ENCODE data around the gene GRIK1.

Gene GRIK1

DNA sequence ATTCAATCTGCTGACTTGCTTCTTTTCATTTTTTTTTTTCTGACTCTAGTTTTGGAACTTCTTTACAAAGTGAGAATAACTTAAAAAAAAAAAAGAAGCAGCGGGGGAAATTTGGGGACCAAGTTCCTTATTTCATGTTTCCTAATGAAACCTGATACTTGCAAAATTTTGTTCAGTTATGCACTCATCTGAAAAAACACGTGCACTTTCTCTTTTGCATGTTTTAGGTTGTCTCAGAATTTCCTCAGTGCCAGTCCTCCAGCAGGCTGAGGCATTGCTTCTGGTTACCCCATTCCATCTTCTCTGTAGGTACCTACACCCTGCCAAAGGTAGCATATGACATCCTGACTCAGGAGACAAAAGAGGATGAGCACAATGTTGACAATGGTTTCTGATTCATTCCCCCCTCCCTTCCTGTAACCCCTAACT is 299.7 kb downstream of the GRIK1 start:
- no peaks in the 10 kb centered on the region for H3K9me3 ChIP-seq (ENCODE audit: control insufficient read depth, insufficient read depth, low read length)
- WGBS (ENCODE audit: insufficient coverage, insufficient read length) = no CpG with 5 or more reads among the region's 2 CpGs
- no peak overlapping the region for H3K4me3 ChIP-seq (ENCODE audit: low read length)
- no peak overlapping the region for H3K27ac ChIP-seq (ENCODE audit: low read length)
- H3K36me3 ChIP-seq (ENCODE audit: control insufficient read depth, insufficient read depth, low read length) = no peaks in the 10 kb centered on the region
- no peak for DNase-seq (ENCODE audit: low read depth, low spot score)
- no peaks in the 10 kb centered on the region for H3K4me1 ChIP-seq (ENCODE audit: control insufficient read depth, insufficient read depth, low read length)
- no peaks in the 10 kb centered on the region for H3K27me3 ChIP-seq (ENCODE audit: control insufficient read depth, insufficient read depth, low read length)

DNA sequence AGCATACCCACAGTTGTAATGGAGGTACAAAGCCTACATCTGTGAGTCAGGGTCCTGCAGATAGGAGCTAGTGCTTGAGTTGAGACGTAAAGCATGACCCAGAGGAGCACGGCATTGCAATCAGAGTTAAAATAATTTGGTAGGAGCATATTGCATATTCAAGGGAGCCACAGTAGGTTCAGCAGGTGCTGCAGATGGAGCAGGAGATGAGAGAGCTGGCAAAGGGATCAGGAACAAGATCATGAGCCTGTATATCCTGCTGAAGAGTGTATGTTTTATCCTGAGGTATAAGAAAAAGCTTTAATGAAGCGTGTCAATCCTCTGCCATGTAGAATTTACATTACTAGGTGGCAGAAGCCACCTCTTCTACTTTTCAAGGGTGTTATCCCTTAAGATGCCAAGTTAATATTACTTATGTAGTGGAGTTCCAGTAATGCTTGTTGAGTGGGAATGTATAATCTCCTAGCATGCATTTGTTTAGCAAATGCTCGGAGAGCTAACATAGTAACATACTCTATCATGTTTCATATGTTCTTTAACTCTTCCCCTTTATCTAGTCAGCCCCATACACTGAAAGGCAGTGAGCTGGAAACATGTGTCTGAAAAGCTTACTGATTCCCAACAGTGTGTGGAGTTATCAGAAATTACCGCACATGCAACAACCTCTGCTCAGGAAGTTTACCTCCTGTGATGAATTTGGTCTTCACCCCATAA is 300.3 kb downstream of the GRIK1 start:
- no CpG with 5 or more reads among the region's 5 CpGs for WGBS (ENCODE audit: insufficient coverage, insufficient read length)
- Histone ChIP-seq H3K27ac (ENCODE audit: low read length) (no peak overlapping the region), H3K27me3 (ENCODE audit: control insufficient read depth, insufficient read depth, low read length) (no peaks in the 10 kb centered on the region), H3K4me1 (ENCODE audit: control insufficient read depth, insufficient read depth, low read length) (no peaks in the 10 kb centered on the region), H3K36me3 (ENCODE audit: control insufficient read depth, insufficient read depth, low read length) (no peaks in the 10 kb centered on the region), H3K4me3 (ENCODE audit: low read length) (no peak overlapping the region), H3K9me3 (ENCODE audit: control insufficient read depth, insufficient read depth, low read length) (no peaks in the 10 kb centered on the region)
- no peak for DNase-seq (ENCODE audit: low read depth, low spot score)

DNA sequence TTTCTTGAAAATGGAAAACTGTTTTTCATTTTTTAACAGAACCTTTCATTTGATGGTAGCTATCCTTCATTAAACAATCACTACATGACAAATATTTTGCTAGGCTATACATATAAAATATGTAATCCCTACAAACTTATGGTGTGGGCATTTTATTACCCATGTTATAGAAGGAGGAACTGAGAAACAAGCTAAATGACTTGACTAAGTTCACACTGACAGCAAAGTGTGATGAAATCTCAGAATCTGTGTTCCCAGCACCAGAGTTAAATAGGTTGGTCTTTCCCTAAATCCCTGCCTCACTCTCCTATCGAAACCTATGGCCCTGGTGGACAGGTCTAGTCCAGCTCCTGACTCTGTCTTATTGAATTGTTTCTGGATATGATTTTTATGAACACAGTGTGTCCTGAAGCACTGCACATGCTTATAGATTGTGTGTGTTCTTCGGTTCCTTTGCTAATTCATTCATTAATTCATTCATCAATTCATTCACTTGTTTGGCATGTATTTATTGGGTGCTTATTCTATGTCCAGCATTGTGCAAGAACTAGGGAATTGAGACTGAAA is 301.0 kb downstream of the GRIK1 start:
- Histone ChIP-seq H3K27me3 (ENCODE audit: control insufficient read depth, insufficient read depth, low read length) (no peaks in the 10 kb centered on the region), H3K4me1 (ENCODE audit: control insufficient read depth, insufficient read depth, low read length) (no peaks in the 10 kb centered on the region), H3K4me3 (ENCODE audit: low read length) (no peak overlapping the region), H3K9me3 (ENCODE audit: control insufficient read depth, insufficient read depth, low read length) (no peaks in the 10 kb centered on the region), H3K27ac (ENCODE audit: low read length) (no peak overlapping the region), H3K36me3 (ENCODE audit: control insufficient read depth, insufficient read depth, low read length) (no peaks in the 10 kb centered on the region)
- no CpG with 5 or more reads among the region's 2 CpGs for WGBS (ENCODE audit: insufficient coverage, insufficient read length)
- no peak for DNase-seq (ENCODE audit: low read depth, low spot score)

DNA sequence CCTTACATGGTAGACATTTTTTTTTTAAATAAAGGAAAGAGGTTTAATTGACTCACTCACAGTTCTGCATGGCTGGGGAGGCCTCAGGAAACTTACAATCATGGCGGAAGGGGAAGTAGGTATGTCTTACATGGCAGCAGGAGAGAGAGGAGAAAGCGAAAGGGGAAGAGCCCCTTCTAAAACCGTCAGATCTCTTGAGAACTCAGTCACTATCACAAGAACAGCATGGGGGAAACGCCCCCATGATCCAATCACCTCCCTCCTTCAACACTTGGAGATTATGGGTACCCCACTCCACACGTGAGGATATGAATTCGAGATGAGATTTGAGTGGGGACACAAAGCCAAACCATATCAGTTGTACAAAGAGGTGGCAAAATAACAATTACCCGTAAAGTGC is 301.7 kb downstream of the GRIK1 start:
- H3K36me3 ChIP-seq (ENCODE audit: control insufficient read depth, insufficient read depth, low read length) = no peaks in the 10 kb centered on the region
- H3K4me1 ChIP-seq (ENCODE audit: control insufficient read depth, insufficient read depth, low read length) = no peaks in the 10 kb centered on the region
- no peak overlapping the region for H3K27ac ChIP-seq (ENCODE audit: low read length)
- no CpG with 5 or more reads among the region's 7 CpGs for WGBS (ENCODE audit: insufficient coverage, insufficient read length)
- no peak overlapping the region for H3K4me3 ChIP-seq (ENCODE audit: low read length)
- no peaks in the 10 kb centered on the region for H3K27me3 ChIP-seq (ENCODE audit: control insufficient read depth, insufficient read depth, low read length)
- no peak for DNase-seq (ENCODE audit: low read depth, low spot score)
- no peaks in the 10 kb centered on the region for H3K9me3 ChIP-seq (ENCODE audit: control insufficient read depth, insufficient read depth, low read length)

DNA sequence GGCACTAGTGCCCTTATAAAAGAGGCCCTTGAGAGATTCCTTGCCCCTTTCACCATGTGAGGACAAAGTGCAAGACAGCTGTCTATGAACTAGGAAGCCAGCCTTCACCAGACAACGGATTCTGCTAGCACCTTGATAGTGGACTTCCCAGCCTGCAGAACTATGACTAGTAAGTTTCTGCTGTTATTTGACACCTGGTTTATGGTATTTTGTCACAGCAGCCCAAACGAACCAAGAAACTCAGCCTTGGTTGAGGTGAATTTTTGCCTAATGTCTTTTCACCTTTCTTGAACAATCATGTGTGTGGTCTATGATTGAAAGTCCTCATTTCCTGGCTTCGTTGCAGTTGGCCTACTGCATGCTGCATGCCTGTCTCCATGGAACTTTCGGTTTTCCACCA is 302.2 kb downstream of the GRIK1 start:
- no peaks in the 10 kb centered on the region for H3K9me3 ChIP-seq (ENCODE audit: control insufficient read depth, insufficient read depth, low read length)
- no peaks in the 10 kb centered on the region for H3K27me3 ChIP-seq (ENCODE audit: control insufficient read depth, insufficient read depth, low read length)
- no peaks in the 10 kb centered on the region for H3K4me1 ChIP-seq (ENCODE audit: control insufficient read depth, insufficient read depth, low read length)
- no peaks in the 10 kb centered on the region for H3K36me3 ChIP-seq (ENCODE audit: control insufficient read depth, insufficient read depth, low read length)
- no peak for DNase-seq (ENCODE audit: low read depth, low spot score)
- H3K27ac ChIP-seq (ENCODE audit: low read length) = no peak overlapping the region
- no CpG with 5 or more reads among the region's 4 CpGs for WGBS (ENCODE audit: insufficient coverage, insufficient read length)
- H3K4me3 ChIP-seq (ENCODE audit: low read length) = no peak overlapping the region

DNA sequence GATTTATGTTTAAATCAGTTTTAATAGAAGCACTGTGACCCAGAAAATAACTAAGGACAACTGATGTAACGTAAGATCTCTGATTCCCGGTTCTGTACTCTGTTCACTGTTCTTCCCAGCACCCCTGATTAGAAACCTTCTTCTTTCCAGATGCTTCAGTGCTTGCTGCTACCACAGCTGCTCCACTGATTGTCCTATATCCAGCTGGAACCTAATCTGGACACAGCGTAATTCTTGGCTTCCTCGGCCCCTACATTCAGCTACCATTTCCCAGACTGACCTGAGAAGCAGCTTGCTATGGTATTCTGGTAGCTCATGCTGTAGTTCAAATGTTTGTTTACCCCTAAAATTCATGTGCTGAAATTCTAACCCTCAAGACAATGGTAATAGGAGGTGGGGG is 302.7 kb downstream of the GRIK1 start:
- Histone ChIP-seq H3K4me1 (ENCODE audit: control insufficient read depth, insufficient read depth, low read length) (no peaks in the 10 kb centered on the region), H3K4me3 (ENCODE audit: low read length) (no peak overlapping the region), H3K27me3 (ENCODE audit: control insufficient read depth, insufficient read depth, low read length) (no peaks in the 10 kb centered on the region), H3K27ac (ENCODE audit: low read length) (no peak overlapping the region), H3K9me3 (ENCODE audit: control insufficient read depth, insufficient read depth, low read length) (no peaks in the 10 kb centered on the region), H3K36me3 (ENCODE audit: control insufficient read depth, insufficient read depth, low read length) (no peaks in the 10 kb centered on the region)
- no CpG with 5 or more reads among the region's 4 CpGs for WGBS (ENCODE audit: insufficient coverage, insufficient read length)
- DNase-seq (ENCODE audit: low read depth, low spot score) = no peak

DNA sequence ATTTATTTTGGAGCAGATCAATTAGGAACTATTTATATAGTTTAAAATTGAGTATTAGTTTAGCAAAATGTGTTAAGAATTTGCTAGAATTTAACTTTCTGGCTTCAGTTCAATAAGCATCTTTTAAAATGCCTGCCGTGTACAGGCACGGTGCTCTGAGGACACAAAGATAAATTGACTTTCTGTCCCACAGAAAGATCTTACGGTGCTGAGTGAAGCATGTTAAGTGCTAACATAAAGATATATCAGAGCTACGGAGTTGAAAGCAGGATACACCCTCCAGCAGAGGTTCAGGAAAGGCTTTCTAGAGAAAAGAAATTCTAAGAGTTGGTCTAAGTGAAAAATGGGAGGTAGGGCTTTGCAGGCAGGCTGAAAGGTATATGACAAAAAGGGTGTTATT is 305.4 kb downstream of the GRIK1 start:
- Histone ChIP-seq H3K27ac (ENCODE audit: low read length) (no peak overlapping the region), H3K9me3 (ENCODE audit: control insufficient read depth, insufficient read depth, low read length) (no peaks in the 10 kb centered on the region), H3K27me3 (ENCODE audit: control insufficient read depth, insufficient read depth, low read length) (no peaks in the 10 kb centered on the region), H3K4me3 (ENCODE audit: low read length) (no peak overlapping the region), H3K4me1 (ENCODE audit: control insufficient read depth, insufficient read depth, low read length) (no peaks in the 10 kb centered on the region), H3K36me3 (ENCODE audit: control insufficient read depth, insufficient read depth, low read length) (no peaks in the 10 kb centered on the region)
- DNase-seq (ENCODE audit: low read depth, low spot score) = no peak
- WGBS (ENCODE audit: insufficient coverage, insufficient read length) = no CpG with 5 or more reads among the region's 4 CpGs

DNA sequence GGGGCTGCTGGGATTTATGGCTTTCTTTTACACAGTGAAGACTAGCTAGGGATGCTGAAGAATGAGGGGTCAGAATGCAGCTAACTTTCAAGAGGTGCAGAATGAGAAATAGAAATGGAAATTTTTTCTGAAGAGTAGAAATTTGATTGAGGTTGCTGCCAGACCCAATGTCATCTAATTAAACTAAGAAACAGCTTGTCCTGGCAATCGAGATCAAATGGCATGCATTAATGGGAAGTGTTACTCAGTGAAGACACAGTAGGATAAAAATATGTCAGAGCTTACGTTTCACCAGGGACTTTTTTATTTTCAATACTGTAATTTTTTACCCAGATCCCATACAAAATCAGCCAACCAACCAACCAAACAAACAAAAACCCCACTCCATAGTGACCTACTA is 306.0 kb downstream of the GRIK1 start:
- DNase-seq (ENCODE audit: low read depth, low spot score) = no peak
- no peaks in the 10 kb centered on the region for H3K4me1 ChIP-seq (ENCODE audit: control insufficient read depth, insufficient read depth, low read length)
- H3K27ac ChIP-seq (ENCODE audit: low read length) = no peak overlapping the region
- no peaks in the 10 kb centered on the region for H3K27me3 ChIP-seq (ENCODE audit: control insufficient read depth, insufficient read depth, low read length)
- H3K36me3 ChIP-seq (ENCODE audit: control insufficient read depth, insufficient read depth, low read length) = no peaks in the 10 kb centered on the region
- no peaks in the 10 kb centered on the region for H3K9me3 ChIP-seq (ENCODE audit: control insufficient read depth, insufficient read depth, low read length)
- H3K4me3 ChIP-seq (ENCODE audit: low read length) = no peak overlapping the region
- no CpG with 5 or more reads among the region's 2 CpGs for WGBS (ENCODE audit: insufficient coverage, insufficient read length)

DNA sequence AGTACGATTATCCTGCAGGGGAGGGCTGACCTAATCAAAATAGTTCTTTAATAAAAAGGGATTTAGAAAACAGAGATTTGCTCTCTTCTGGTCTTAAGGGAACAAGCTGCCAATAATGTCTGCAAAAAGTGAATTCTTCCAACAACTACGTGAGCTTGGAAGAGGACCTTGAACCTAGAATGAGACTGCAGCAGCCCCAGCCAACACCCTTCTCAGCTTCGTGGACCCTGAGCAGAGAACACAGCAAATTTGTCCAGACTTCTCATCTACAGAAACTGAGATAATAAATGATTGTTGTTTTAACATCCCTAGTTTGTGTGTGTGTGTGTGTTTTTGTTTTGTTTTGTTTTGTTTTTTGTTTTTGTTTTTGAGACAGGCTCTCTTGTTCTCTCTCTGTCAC is 309.4 kb downstream of the GRIK1 start:
- Histone ChIP-seq H3K9me3 (ENCODE audit: control insufficient read depth, insufficient read depth, low read length) (no peaks in the 10 kb centered on the region), H3K4me1 (ENCODE audit: control insufficient read depth, insufficient read depth, low read length) (no peaks in the 10 kb centered on the region), H3K27ac (ENCODE audit: low read length) (no peak overlapping the region), H3K36me3 (ENCODE audit: control insufficient read depth, insufficient read depth, low read length) (no peaks in the 10 kb centered on the region), H3K27me3 (ENCODE audit: control insufficient read depth, insufficient read depth, low read length) (no peaks in the 10 kb centered on the region), H3K4me3 (ENCODE audit: low read length) (no peak overlapping the region)
- no CpG with 5 or more reads among the region's 3 CpGs for WGBS (ENCODE audit: insufficient coverage, insufficient read length)
- no peak for DNase-seq (ENCODE audit: low read depth, low spot score)

DNA sequence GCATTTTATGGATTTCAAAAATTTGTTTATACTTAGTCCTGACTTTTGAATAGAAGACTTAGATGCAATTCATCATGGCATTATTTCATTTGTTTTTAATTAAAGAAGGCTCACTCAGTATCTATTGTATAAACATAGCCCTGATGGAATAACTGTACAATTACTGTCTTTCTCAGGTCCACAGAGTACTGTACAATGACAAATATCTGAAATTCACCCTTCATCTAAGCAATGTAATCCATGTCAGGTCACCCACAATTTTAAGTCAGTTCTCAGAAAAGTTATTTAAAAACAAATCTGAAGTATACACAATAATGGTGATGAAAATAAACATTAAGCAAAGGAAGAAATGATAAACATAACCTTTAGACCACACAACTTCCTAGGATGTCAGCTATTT is 311.9 kb downstream of the GRIK1 start:
- Histone ChIP-seq H3K4me3 (ENCODE audit: low read length) (no peak overlapping the region), H3K4me1 (ENCODE audit: control insufficient read depth, insufficient read depth, low read length) (no peaks in the 10 kb centered on the region), H3K27ac (ENCODE audit: low read length) (no peak overlapping the region), H3K27me3 (ENCODE audit: control insufficient read depth, insufficient read depth, low read length) (no peaks in the 10 kb centered on the region), H3K36me3 (ENCODE audit: control insufficient read depth, insufficient read depth, low read length) (no peaks in the 10 kb centered on the region), H3K9me3 (ENCODE audit: control insufficient read depth, insufficient read depth, low read length) (no peaks in the 10 kb centered on the region)
- DNase-seq (ENCODE audit: low read depth, low spot score) = no peak

DNA sequence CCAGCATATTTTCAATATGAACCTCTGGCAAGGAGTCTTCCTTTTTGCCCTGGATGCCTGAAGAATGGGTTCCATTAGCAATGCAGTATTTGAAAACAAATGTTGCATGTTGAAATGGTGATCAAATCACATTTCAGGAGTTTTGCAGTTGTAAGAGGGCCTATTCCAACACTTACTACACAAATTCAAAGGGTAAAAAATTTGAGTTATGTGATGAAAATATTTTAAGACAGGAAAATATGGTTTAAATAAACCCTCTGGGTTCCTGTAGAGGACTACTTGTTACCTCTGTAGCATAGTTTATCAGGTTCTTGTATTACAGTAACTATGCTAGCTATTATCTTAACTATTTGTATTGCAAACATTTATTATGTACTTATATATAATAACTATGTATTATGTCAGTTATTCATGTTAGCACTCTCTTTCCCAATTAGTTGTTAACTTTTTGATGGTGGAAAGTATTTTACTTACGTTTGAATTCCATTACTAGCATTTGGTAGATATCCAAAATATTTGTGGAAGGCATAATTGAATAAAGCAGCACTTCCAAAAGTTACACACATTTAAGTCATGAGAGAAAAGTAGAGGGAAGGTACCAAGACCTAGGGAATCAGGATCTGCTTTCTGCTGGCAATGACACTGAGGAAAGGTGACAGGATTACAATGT is 312.9 kb downstream of the GRIK1 start:
- H3K36me3 ChIP-seq (ENCODE audit: control insufficient read depth, insufficient read depth, low read length) = no peaks in the 10 kb centered on the region
- H3K4me3 ChIP-seq (ENCODE audit: low read length) = no peak overlapping the region
- no CpG with 5 or more reads among the region's 1 CpG for WGBS (ENCODE audit: insufficient coverage, insufficient read length)
- H3K4me1 ChIP-seq (ENCODE audit: control insufficient read depth, insufficient read depth, low read length) = no peaks in the 10 kb centered on the region
- H3K9me3 ChIP-seq (ENCODE audit: control insufficient read depth, insufficient read depth, low read length) = no peaks in the 10 kb centered on the region
- DNase-seq (ENCODE audit: low read depth, low spot score) = no peak
- no peaks in the 10 kb centered on the region for H3K27me3 ChIP-seq (ENCODE audit: control insufficient read depth, insufficient read depth, low read length)
- H3K27ac ChIP-seq (ENCODE audit: low read length) = no peak overlapping the region
